DOHH2 (cell line): ENCODE measurements around the gene CAPRIN1.

Experiments
- H3F3A ChIP-seq: fragments of 200-600 bp; sonication (generic), shearing (Covaris generic); 2 replicates; pipeline ENCODE4 v1.6.0; 2016; ENCODE audit warnings: antibody characterized with exemption, mild to moderate bottlenecking; ENCODE audit not compliant: control insufficient read depth, insufficient read depth
- H3K27ac ChIP-seq: fragments of 200-600 bp; sonication (generic); 2 replicates; pipeline ENCODE4 v1.5.1; 2014; ENCODE audit warnings: low read depth, mild to moderate bottlenecking, low read length, moderate library complexity
- H3K27me3 ChIP-seq: fragments of 200-600 bp; sonication (generic); 2 replicates; pipeline ENCODE4 v1.6.1; 2014; ENCODE audit warnings: mild to moderate bottlenecking, low read length, mixed read lengths; ENCODE audit not compliant: control insufficient read depth
- H3K36me3 ChIP-seq: fragments of 200-600 bp; sonication (generic); 2 replicates; pipeline ENCODE4 v1.6.1; 2014; ENCODE audit warnings: mild to moderate bottlenecking, low read length, moderate library complexity, mixed read lengths; ENCODE audit not compliant: control insufficient read depth
- H3K4me1 ChIP-seq: fragments of 200-600 bp; sonication (generic); 2 replicates; pipeline ENCODE4 v1.6.1; 2014; ENCODE audit warnings: mild to moderate bottlenecking, low read length, mixed read lengths; ENCODE audit not compliant: control insufficient read depth
- H3K4me2 ChIP-seq: fragments of 200-600 bp; sonication (generic); 2 replicates; pipeline ENCODE4 v1.6.0; 2014; ENCODE audit warnings: mild to moderate bottlenecking, low read length, moderate library complexity
- H3K4me3 ChIP-seq: fragments of 200-600 bp; sonication (generic); 2 replicates; pipeline ENCODE4 v1.5.1; 2014; ENCODE audit warnings: mild to moderate bottlenecking, low read length, mixed read lengths
- H3K79me2 ChIP-seq: fragments of 200-600 bp; sonication (generic); 2 replicates; pipeline ENCODE4 v1.6.1; 2014; ENCODE audit warnings: mild to moderate bottlenecking, low read length, mixed read lengths; ENCODE audit not compliant: control insufficient read depth
- H3K9me2 ChIP-seq: fragments of 200-600 bp; sonication (generic); replicated peaks from 2 replicates; pipeline ENCODE4 v1.6.1; 2014; ENCODE audit warnings: mild to moderate bottlenecking, low read length, mixed read lengths; ENCODE audit not compliant: control insufficient read depth
- H3K9me3 ChIP-seq: fragments of 200-600 bp; sonication (generic); 2 replicates; pipeline ENCODE4 v1.6.1; 2014; ENCODE audit warnings: antibody characterized with exemption, low read length, mixed read lengths; ENCODE audit not compliant: control insufficient read depth, insufficient read depth
- H4K20me1 ChIP-seq: fragments of 200-600 bp; sonication (generic); 2 replicates; pipeline ENCODE4 v1.6.0; 2014; ENCODE audit warnings: low read depth, mild to moderate bottlenecking, antibody characterized with exemption, low read length, moderate library complexity; ENCODE audit not compliant: control insufficient read depth, insufficient read depth
- EZH2phosphoT487 ChIP-seq: fragments of 200-600 bp; sonication (generic); IDR thresholded peaks from 2 replicates; pipeline ENCODE4 v1.6.1; 2017; ENCODE audit warnings: borderline replicate concordance, mild to moderate bottlenecking, antibody characterized with exemption, low read length, moderate library complexity, mixed read lengths
- TF ChIP-seq, protein P1 (sequence below): fragments of 200-600 bp; sonication (generic); IDR thresholded peaks from one replicate; pipeline ENCODE4 v1.5.1; 2014; ENCODE audit warnings: antibody characterized with exemption, mild to moderate bottlenecking, low read depth, low read length; ENCODE audit not compliant: poor library complexity, severe bottlenecking

CAPRIN1 gene

DNA sequence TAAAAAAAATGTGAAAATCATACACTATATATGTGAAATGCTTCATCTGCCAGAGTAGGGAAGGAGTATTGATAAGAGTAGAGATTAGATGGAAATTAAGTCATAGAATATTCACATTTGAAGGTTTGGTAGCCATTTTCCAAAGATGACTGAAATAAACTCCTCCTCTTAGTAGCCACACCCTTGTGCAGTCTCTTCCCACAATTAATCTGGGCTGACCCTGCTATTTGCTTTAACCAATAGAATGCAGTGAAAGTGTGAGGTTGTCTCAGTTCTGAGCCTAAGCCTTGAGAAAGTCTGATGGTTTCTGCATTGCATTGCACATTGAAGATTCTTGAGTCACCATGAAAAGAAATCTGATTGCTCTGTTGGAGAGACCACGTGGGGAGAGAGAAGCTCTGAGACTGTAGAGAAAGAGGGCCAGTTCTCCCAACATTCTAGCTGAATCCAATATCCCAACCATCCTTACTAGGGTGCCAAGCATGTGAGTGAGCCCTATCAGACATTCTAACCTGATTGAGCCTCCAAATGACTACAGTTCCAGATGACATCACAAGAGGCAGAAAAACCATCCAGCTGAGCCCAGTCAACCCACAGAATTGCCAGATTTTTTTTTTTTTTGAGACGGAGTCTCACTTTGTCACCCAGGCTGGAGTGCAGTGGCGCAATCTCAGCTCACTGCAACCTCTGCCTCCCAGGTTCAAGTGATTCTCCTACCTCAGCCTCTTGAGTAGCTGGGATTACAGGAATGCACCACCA is 29.4 kb upstream of the CAPRIN1 start:
- TF ChIP-seq, protein P1, sequence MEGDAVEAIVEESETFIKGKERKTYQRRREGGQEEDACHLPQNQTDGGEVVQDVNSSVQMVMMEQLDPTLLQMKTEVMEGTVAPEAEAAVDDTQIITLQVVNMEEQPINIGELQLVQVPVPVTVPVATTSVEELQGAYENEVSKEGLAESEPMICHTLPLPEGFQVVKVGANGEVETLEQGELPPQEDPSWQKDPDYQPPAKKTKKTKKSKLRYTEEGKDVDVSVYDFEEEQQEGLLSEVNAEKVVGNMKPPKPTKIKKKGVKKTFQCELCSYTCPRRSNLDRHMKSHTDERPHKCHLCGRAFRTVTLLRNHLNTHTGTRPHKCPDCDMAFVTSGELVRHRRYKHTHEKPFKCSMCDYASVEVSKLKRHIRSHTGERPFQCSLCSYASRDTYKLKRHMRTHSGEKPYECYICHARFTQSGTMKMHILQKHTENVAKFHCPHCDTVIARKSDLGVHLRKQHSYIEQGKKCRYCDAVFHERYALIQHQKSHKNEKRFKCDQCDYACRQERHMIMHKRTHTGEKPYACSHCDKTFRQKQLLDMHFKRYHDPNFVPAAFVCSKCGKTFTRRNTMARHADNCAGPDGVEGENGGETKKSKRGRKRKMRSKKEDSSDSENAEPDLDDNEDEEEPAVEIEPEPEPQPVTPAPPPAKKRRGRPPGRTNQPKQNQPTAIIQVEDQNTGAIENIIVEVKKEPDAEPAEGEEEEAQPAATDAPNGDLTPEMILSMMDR, result no peak
- no peak for TF ChIP-seq EZH2phosphoT487

DNA sequence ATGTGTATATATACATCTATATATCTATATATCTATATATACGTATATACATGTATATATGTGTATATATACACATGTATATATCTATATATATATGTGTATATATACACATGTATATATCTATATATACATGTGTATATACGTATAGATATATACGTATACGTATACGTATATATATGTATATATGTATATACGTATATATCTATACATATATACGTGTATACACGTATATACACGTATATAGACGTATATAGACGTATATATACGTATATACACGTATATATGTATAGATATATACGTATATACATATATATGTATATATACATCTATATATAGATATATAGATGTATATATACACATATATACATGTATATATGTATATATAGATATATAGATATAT is 25.1 kb upstream of the CAPRIN1 start:
- Histone ChIP-seq H3F3A (no peaks in the 10 kb centered on the region), H3K4me3 (no peak overlapping the region), H3K4me2 (no peak overlapping the region), H4K20me1 (no peaks in the 10 kb centered on the region), H3K4me1 (no peaks in the 10 kb centered on the region), H3K79me2 (no peaks in the 10 kb centered on the region), H3K9me3 (no peaks in the 10 kb centered on the region), H3K36me3 (no peaks in the 10 kb centered on the region), H3K27ac (no peak overlapping the region), H3K9me2 (no peaks in the 10 kb centered on the region), H3K27me3 (no peaks in the 10 kb centered on the region)
- TF ChIP-seq, protein P1, result no peak
- TF ChIP-seq EZH2phosphoT487, result no peak

More for the DNA sequence above, 29.4 kb upstream of the CAPRIN1 start:
- H3K79me2 ChIP-seq, result no peaks in the 10 kb centered on the region
- H3K9me2 ChIP-seq, result no peaks in the 10 kb centered on the region
- no peaks in the 10 kb centered on the region for H3K36me3 ChIP-seq
- no peaks in the 10 kb centered on the region for H4K20me1 ChIP-seq
- H3K4me1 ChIP-seq, result no peaks in the 10 kb centered on the region
- no peaks in the 10 kb centered on the region for H3K9me3 ChIP-seq
- no peak overlapping the region for H3K27ac ChIP-seq
- H3F3A ChIP-seq, result no peaks in the 10 kb centered on the region
- H3K27me3 ChIP-seq, result no peaks in the 10 kb centered on the region
- H3K4me2 ChIP-seq, result no peak overlapping the region
- H3K4me3 ChIP-seq, result no peak overlapping the region

DNA sequence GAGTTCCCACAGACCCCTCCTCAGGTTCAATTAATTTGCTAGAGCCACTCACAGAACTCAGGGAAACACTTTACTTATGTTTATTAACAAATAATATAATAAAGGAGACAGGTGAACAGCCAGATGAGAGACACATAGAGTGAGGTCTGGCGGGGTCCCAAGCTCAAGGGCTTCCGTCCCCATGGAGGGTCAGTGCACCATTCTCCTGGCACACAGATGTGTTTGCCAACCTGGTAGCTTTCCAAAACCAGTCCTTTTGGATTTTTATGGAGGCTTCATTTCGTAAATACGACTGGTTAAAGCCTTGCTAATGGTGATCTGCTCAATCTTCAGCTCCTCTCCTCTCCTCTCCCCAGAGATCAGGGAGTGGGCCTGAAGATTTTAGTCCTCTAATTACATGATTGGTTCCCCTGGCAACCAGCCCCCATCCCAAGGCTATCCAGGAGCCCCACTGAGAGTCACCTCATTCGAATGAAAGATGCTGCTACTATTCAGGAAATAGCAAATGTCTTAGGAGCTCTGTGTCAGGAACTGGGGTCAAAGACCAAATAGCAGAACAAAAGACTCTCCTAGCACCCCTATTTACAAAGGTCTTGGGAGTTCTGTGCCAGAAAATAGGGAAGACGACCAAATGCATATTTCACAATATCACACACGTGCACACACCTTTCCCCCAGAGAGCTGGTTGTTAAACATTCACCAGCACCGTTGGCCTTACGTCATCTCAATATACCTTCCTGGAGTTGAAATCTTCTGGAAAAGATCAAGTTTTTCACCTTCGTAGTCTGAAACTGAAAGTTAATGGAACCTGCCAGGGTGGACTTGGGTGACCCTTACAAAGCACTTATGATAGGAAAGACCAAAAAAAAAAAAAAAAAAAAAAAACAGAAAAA is 23.8 kb upstream of the CAPRIN1 start:
- Histone ChIP-seq H3K79me2 (no peaks in the 10 kb centered on the region), H3F3A (no peaks in the 10 kb centered on the region), H3K4me1 (no peaks in the 10 kb centered on the region), H3K27me3 (no peaks in the 10 kb centered on the region), H3K4me3 (no peak overlapping the region), H3K27ac (no peak overlapping the region), H3K4me2 (no peak overlapping the region), H4K20me1 (no peaks in the 10 kb centered on the region), H3K9me2 (no peaks in the 10 kb centered on the region), H3K9me3 (no peaks in the 10 kb centered on the region), H3K36me3 (no peaks in the 10 kb centered on the region)
- TF ChIP-seq EZH2phosphoT487, result no peak
- TF ChIP-seq, protein P1, result no peak
